ENCODE measurements around the gene SNX8. TPM values are rescaled to one million over a fixed set of nuclear protein-coding genes. Genes with fewer than 3 reads are reported as not detected.

SNX8 gene
- total and polyA plus RNA-seq, 8 donors: 7.7 to 72.9 (median 12.0) TPM

DNA sequence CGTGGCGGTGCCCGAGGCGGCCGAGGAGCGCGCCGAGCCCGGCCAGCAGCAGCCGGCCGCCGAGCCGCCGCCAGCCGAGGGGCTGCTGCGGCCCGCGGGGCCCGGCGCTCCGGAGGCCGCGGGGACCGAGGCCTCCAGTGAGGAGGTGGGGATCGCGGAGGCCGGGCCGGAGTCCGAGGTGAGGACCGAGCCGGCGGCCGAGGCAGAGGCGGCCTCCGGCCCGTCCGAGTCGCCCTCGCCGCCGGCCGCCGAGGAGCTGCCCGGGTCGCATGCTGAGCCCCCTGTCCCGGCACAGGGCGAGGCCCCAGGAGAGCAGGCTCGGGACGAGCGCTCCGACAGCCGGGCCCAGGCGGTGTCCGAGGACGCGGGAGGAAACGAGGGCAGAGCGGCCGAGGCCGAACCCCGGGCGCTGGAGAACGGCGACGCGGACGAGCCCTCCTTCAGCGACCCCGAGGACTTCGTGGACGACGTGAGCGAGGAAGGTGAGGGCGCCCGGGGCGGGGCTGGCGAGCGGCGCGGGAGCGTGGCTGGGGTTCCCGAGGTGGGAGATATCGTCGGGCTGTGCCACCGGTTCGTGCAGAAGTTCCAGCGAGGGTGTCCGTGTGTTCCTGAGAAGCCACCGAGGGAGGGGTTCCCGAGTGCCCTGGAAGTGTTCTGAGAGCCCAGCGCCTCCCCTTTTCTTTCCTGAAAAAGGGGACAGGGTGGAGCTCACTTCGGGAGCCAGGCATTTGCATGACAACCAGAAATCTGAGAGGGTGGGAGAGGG, 40.9 kb upstream of the SNX8 start:
- 0 to 1% (median 1%) methylated on average over 22 to 92 of the region's 92 CpGs for WGBS, 5 donors
- H3K36me3 ChIP-seq: peaks cover 0 to 27% (median 18%) of the 10 kb centered on the region in 4 donors
- peak in 1 of 2 donors; percentile 47 for DNase-seq
- peak overlapping the region; percentile 94 to 100 (median 97) for H3K27ac ChIP-seq
- H3K9me3 ChIP-seq: no peaks in the 10 kb centered on the region
- TF ChIP-seq POLR2A (IDR thresholded peaks at IDR 0.05) (no peak), EP300 (IDR thresholded peaks at IDR 0.05) (no peak), POLR2AphosphoS5 (IDR thresholded peaks at IDR 0.05) (no peak)
- TF ChIP-seq, protein P1, sequence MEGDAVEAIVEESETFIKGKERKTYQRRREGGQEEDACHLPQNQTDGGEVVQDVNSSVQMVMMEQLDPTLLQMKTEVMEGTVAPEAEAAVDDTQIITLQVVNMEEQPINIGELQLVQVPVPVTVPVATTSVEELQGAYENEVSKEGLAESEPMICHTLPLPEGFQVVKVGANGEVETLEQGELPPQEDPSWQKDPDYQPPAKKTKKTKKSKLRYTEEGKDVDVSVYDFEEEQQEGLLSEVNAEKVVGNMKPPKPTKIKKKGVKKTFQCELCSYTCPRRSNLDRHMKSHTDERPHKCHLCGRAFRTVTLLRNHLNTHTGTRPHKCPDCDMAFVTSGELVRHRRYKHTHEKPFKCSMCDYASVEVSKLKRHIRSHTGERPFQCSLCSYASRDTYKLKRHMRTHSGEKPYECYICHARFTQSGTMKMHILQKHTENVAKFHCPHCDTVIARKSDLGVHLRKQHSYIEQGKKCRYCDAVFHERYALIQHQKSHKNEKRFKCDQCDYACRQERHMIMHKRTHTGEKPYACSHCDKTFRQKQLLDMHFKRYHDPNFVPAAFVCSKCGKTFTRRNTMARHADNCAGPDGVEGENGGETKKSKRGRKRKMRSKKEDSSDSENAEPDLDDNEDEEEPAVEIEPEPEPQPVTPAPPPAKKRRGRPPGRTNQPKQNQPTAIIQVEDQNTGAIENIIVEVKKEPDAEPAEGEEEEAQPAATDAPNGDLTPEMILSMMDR (IDR thresholded peaks at IDR 0.05): no peak
- H3K27me3 ChIP-seq: no peaks in the 10 kb centered on the region
- intact Hi-C loops (cut with DNase I; ENCODE audit: low total_unique reads): no loop called here
- H3K4me1 ChIP-seq: peaks cover 36 to 62% (median 53%) of the 10 kb centered on the region in 4 donors
- peak overlapping the region; percentile 88 to 100 (median 100) for H3K4me3 ChIP-seq

- Histone ChIP-seq H3K4me1 (peaks cover 33 to 54% (median 49%) of the 10 kb centered on the region in 4 donors), H3K4me3 (peak within 1 kb of the TSS; percentile 88 to 100 (median 100)), H3K27me3 (no peaks in the 10 kb centered on the region), H3K36me3 (peaks cover 0 to 20% (median 15%) of the 10 kb centered on the region in 4 donors), H3K27ac (peak within 1 kb of the TSS; percentile 94 to 100 (median 97)), H3K9me3 (no peaks in the 10 kb centered on the region)
- peak; percentile 90 to 97 for DNase-seq
- intact Hi-C loops (cut with DNase I; ENCODE audit: low total_unique reads): no loop called here
- 0 to 1% (median 0%) methylated on average over 39 to 55 of the region's 55 CpGs for WGBS, 5 donors
- TF ChIP-seq, protein P1 (IDR thresholded peaks at IDR 0.05): peak in 1 of 7 experiments; percentile 24
- no peak for TF ChIP-seq EP300 (IDR thresholded peaks at IDR 0.05)
- TF ChIP-seq POLR2AphosphoS5 (IDR thresholded peaks at IDR 0.05): peak; percentile 89 to 95 (median 91)
Measured at GRCh38 chr7:2354186-2354938, 40.1 kb upstream of the SNX8 start, which contains the start of gene EIF3B. Gene EIF3B, plus strand, starts transcription at chr7:2354827. Its CDS starts 95 bp downstream, at chr7:2354922.

GRCh38 chr7:2353936-2354185, 39.6 kb upstream of the SNX8 start:
- peak overlapping the region; percentile 88 to 100 (median 100) for H3K4me3 ChIP-seq
- DNase-seq: peak; percentile 90 to 97
- peaks cover 28 to 49% (median 44%) of the 10 kb centered on the region in 4 donors for H3K4me1 ChIP-seq
- no peaks in the 10 kb centered on the region for H3K27me3 ChIP-seq
- WGBS, 5 donors: 0 to 1% (median 0%) methylated on average over 12 to 26 of the region's 26 CpGs
- no peaks in the 10 kb centered on the region for H3K9me3 ChIP-seq
- intact Hi-C loops (cut with DNase I; ENCODE audit: low total_unique reads): no loop called here
- no peak for TF ChIP-seq POLR2A (IDR thresholded peaks at IDR 0.05)
- TF ChIP-seq, protein P1 (IDR thresholded peaks at IDR 0.05): no peak
- no peak for TF ChIP-seq EP300 (IDR thresholded peaks at IDR 0.05)
- peak; percentile 68 to 85 (median 69) for TF ChIP-seq POLR2AphosphoS5 (IDR thresholded peaks at IDR 0.05)
- peak overlapping the region; percentile 94 to 100 (median 97) for H3K27ac ChIP-seq
- peaks cover 0 to 19% (median 12%) of the 10 kb centered on the region in 4 donors for H3K36me3 ChIP-seq

DNA sequence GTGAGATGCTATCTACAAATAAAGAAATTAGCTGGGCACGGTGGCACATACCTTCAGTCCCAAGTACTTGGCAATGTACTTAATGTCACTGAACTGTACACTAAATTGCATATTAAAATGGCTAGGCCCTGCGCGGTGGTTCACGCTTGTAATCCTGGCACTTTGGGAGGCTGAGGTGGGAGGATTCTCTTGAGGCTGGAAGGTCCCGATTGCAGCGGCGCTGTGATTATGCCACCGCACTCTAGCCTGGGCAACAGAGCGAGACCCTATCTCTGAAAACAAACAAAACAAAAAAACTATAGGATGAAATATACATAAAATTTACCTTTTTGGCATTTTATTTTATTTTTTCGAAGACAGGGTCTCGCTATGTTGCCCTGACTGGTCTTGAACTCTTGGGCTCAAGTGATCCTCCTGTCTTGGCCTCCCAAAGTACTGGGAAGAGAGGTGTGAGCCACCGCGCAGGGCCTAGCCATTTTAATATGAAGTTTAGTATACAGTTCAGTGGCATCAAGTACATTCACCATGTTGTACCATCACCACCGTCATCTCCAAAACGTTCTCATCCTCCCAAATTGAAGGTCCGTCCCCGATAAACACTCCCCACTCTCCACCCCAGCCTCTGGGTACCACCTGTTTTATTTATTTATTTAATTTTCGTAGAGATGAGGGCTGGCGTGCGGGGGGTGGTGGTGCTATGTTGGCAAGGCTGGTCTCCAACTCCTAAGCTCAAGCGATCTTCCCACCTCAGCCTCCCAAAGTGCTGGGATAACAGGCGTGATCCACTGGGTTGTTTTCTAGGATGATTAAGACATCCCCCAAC, 39.1 kb upstream of the SNX8 start:
- Histone ChIP-seq H3K27ac (peak overlapping the region; percentile 94 to 100 (median 97)), H3K27me3 (no peaks in the 10 kb centered on the region), H3K4me3 (peak overlapping the region; percentile 88 to 100 (median 100)), H3K36me3 (peaks cover 0 to 14% (median 9%) of the 10 kb centered on the region in 4 donors), H3K4me1 (peaks cover 24 to 44% (median 39%) of the 10 kb centered on the region in 4 donors), H3K9me3 (no peaks in the 10 kb centered on the region)
- 53 to 62% (median 58%) methylated on average over 22 of the region's 22 CpGs for WGBS, 5 donors
- TF ChIP-seq POLR2A (IDR thresholded peaks at IDR 0.05) (no peak), POLR2AphosphoS5 (IDR thresholded peaks at IDR 0.05) (no peak), EP300 (IDR thresholded peaks at IDR 0.05) (no peak)
- TF ChIP-seq, protein P1 (IDR thresholded peaks at IDR 0.05): no peak
- DNase-seq: no peak
- intact Hi-C loops (cut with DNase I; ENCODE audit: low total_unique reads): no loop called here

All from stomach (tissue), 9 donors.